ENCODE results near the gene PALS2. TPM values are rescaled to one million over a fixed set of nuclear protein-coding genes. Genes with fewer than 3 reads are reported as not detected.

PALS2 gene
- total and polyA plus RNA-seq, 10 donors: 1.8 to 28.8 (median 9.7) TPM

GRCh38 chr7:24601600-24601999, 28.3 kb downstream of the PALS2 start:
- Histone ChIP-seq H3K4me1 (peaks cover 0 to 1% (median 0%) of the 10 kb centered on the region in 6 donors), H3K4me3 (no peak overlapping the region), H3K27ac (no peak overlapping the region), H3K36me3 (peaks cover 0 to 4% (median 0%) of the 10 kb centered on the region in 6 donors), H3K27me3 (replicated peaks in 1 of 7) (no peaks in the 10 kb centered on the region), H3K9me3 (peaks cover 0 to 11% (median 0%) of the 10 kb centered on the region in 8 donors)
- DNase-seq: no peak
- WGBS, 5 donors: 73 to 89% (median 86%) methylated on average over 1 of the region's 1 CpG
- TF ChIP-seq POLR2A (IDR thresholded peaks at IDR 0.05) (no peak), POLR2AphosphoS5 (IDR thresholded peaks at IDR 0.05) (no peak), CTCF (IDR thresholded peaks at IDR 0.05 in 8 of 11, conservative IDR thresholded peaks at IDR 0.05 in 3 of 11) (no peak)
- intact Hi-C loops (cut with DNase I; ENCODE audit: low total_unique reads): no loop called here

- H3K27ac ChIP-seq: no peak overlapping the region
- H3K4me3 ChIP-seq: no peak overlapping the region
- intact Hi-C loops (cut with DNase I; ENCODE audit: low total_unique reads): no loop called here
- H3K9me3 ChIP-seq: peaks cover 0 to 11% (median 0%) of the 10 kb centered on the region in 8 donors
- H3K36me3 ChIP-seq: peaks cover 0 to 4% (median 0%) of the 10 kb centered on the region in 6 donors
- H3K27me3 ChIP-seq (replicated peaks in 1 of 7): no peaks in the 10 kb centered on the region
- no peaks in the 10 kb centered on the region for H3K4me1 ChIP-seq
- TF ChIP-seq POLR2A (IDR thresholded peaks at IDR 0.05) (no peak), CTCF (IDR thresholded peaks at IDR 0.05 in 8 of 11, conservative IDR thresholded peaks at IDR 0.05 in 3 of 11) (no peak), POLR2AphosphoS5 (IDR thresholded peaks at IDR 0.05) (no peak)
- DNase-seq: no peak
These were observed 29.7 kb downstream of the PALS2 start for GRCh38 chr7:24602860-24603456.

GRCh38 chr7:24604630-24605029, 31.4 kb downstream of the PALS2 start:
- TF ChIP-seq POLR2AphosphoS5 (IDR thresholded peaks at IDR 0.05) (no peak), POLR2A (IDR thresholded peaks at IDR 0.05) (no peak), CTCF (IDR thresholded peaks at IDR 0.05 in 8 of 11, conservative IDR thresholded peaks at IDR 0.05 in 3 of 11) (no peak)
- H3K27me3 ChIP-seq (replicated peaks in 1 of 7): no peaks in the 10 kb centered on the region
- H3K9me3 ChIP-seq: peaks cover 0 to 11% (median 0%) of the 10 kb centered on the region in 8 donors
- 74 to 84% (median 77%) methylated on average over 3 of the region's 3 CpGs for WGBS, 5 donors
- H3K36me3 ChIP-seq: peaks cover 0 to 4% (median 0%) of the 10 kb centered on the region in 6 donors
- DNase-seq: no peak
- H3K27ac ChIP-seq: no peak overlapping the region
- no peaks in the 10 kb centered on the region for H3K4me1 ChIP-seq
- H3K4me3 ChIP-seq: no peak overlapping the region
- intact Hi-C loops (cut with DNase I; ENCODE audit: low total_unique reads): no loop called here

- TF ChIP-seq CTCF (IDR thresholded peaks at IDR 0.05 in 8 of 11, conservative IDR thresholded peaks at IDR 0.05 in 3 of 11) (no peak), POLR2A (IDR thresholded peaks at IDR 0.05) (no peak)
- Histone ChIP-seq H3K27me3 (replicated peaks in 1 of 7) (no peaks in the 10 kb centered on the region), H3K27ac (no peak overlapping the region), H3K9me3 (no peaks in the 10 kb centered on the region), H3K36me3 (no peaks in the 10 kb centered on the region), H3K4me3 (no peak overlapping the region), H3K4me1 (no peaks in the 10 kb centered on the region)
- DNase-seq: no peak
- intact Hi-C loops (cut with DNase I; ENCODE audit: low total_unique reads): no loop called here
These were observed 35.3 kb downstream of the PALS2 start for GRCh38 chr7:24608504-24608903.

Data from spleen (tissue), 11 donors.